H1 (cell line): ENCODE results near the gene MKX. TPM values are rescaled to one million over a fixed set of nuclear protein-coding genes. Genes with fewer than 3 reads are reported as not detected.

Experiments used
- BCL11A ChIP-seq, 2 experiments: IDR thresholded peaks; one replicate each; pipeline ENCODE4 v1.6.1; 2011; ENCODE audit warnings: low read depth in 2 of 2, low read length in 2 of 2, mild to moderate bottlenecking in 2 of 2
- EP300 ChIP-seq, 2 experiments: IDR thresholded peaks; 1 replicate in 1 of 2; 2 replicates in 1 of 2; pipeline ENCODE4 v1.6.1; 2011 to 2012; ENCODE audit warnings: low read depth in 2 of 2, low read length in 2 of 2, mild to moderate bottlenecking in 2 of 2, borderline replicate concordance in 1 of 2, inconsistent platforms in 1 of 2, moderate library complexity in 1 of 2
- RNF2 ChIP-seq: fragments of 200-900, 300-1000 bp; sonication (generic); IDR thresholded peaks from 2 replicates; pipeline ENCODE4 v1.7.1; 2016; ENCODE audit warnings: borderline replicate concordance, low read depth, mild to moderate bottlenecking, antibody characterized with exemption, low read length; ENCODE audit not compliant: poor library complexity, severe bottlenecking; ENCODE audit errors: missing control alignments
- SP2 ChIP-seq: IDR thresholded peaks from 2 replicates; pipeline ENCODE4 v1.6.1; 2012; ENCODE audit warnings: mild to moderate bottlenecking, low read length, inconsistent platforms
- TCF12 ChIP-seq: IDR thresholded peaks from 2 replicates; pipeline ENCODE4 v1.6.1; 2011; ENCODE audit warnings: low read depth, mild to moderate bottlenecking, low read length
- polyA plus RNA-seq, 7 experiments: library from polyadenylated mRNA; depleted of rRNA in 3 of 7; stranded (reverse) in 5 of 7; unstranded in 2 of 7; fragments of >200 nt in 5 of 7; fragments of 200-250 nt in 2 of 7; gene quantifications; 1 replicate in 5 of 7; 2 replicates in 1 of 7; 4 replicates in 1 of 7; pipeline versions ENCODE4 v1.2.1 to v1.2.3, GENCODE V29; 2011 to 2013; ENCODE audit warnings: missing spikeins in 2 of 7, mixed read lengths in 2 of 7
- total RNA-seq: library from RNA; stranded (reverse); fragmentation: NEBNext Ultra II Directional; extraction: Animal tissue kit (Norgen Biotek cat#: 25700); gene quantifications from 2 replicates; pipeline ENCODE4 v1.2.1, GENCODE V29; 2021

MKX gene
- total and polyA plus RNA-seq, 2 of the 8 experiments (the other 6 are each of a cell fraction or from before 2014, with no cell fraction given): 0.21 to 1.3 TPM

DNA sequence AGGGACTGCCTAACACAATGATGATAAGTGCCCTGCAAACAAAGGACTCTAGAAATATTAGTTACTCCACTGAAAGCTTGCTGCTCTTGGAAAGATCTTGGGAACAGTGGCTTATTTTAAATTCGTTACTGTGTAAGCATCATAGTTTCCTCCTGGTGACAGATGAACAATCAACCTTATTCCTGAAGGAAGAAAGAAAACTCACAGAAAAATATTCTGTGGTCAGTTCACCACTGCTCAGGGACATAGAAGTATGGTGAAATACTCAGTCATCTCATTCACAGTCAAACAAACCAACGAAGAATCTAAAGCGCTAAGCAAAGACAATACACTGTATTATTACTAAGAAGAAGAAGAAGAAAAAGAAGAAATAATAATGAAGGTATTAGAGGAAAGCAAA is 27.8 kb downstream of the MKX start (continued):
- TF ChIP-seq RNF2: no peak
- no peak for TF ChIP-seq TCF12
- TF ChIP-seq SP2: no peak
- no peak for TF ChIP-seq EP300 (IDR thresholded peaks at IDR 0.05; ENCODE audit: borderline replicate concordance in 1 of 2, low read depth in 2 of 2, low read length in 2 of 2)
- TF ChIP-seq BCL11A (IDR thresholded peaks at IDR 0.05; ENCODE audit: low read depth in 2 of 2, low read length in 2 of 2): no peak
